Measurements from ENCODE around the gene DAND5.

DAND5 gene

DNA sequence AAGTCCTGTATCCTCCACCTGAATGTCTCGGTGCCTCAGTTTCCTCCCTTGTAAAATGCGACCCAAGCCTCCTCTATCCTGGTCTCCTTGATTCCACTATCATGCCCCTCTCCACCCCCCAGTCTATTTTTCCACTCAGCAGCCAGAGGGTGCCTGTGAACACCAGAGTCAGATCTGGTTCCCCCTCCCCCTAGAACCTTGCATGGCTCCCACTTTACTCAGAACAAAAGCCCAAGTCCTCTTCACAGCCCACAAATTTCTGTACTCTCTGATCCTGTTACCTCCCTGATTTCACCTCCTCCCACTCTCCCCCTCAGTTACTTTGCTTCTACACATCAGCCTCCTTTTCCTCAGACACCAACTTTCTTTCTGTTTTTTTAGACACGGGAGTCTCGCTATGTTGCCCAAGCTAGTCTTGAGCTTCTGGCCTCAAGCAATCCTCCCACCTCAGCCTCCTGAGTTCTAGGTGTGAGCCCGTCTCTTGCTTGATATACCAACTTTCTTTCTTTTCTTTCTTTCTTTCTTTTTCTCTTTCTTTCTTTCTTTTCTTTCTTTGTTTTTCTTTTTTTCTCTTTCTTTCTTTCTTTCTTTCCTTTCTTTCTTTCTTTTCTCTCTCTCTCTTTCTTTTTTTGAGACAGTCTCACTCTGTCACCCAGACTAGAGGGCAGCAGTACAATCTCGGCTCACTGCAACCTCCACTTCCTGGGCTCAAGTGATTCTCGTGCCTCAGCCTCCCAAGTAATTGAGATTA lies 869 bp downstream of the DAND5 start:
- no peaks in the 10 kb centered on the region for H3K27me3 ChIP-seq (ENCODE audit: insufficient read depth, low read length, poor library complexity, severe bottlenecking)
- no peak overlapping the region for H2AFZ ChIP-seq (ENCODE audit: low read length)
- TF ChIP-seq EZH2phosphoT487 (IDR thresholded peaks at IDR 0.05; ENCODE audit: borderline replicate concordance) = no peak
- TF ChIP-seq, protein P1, sequence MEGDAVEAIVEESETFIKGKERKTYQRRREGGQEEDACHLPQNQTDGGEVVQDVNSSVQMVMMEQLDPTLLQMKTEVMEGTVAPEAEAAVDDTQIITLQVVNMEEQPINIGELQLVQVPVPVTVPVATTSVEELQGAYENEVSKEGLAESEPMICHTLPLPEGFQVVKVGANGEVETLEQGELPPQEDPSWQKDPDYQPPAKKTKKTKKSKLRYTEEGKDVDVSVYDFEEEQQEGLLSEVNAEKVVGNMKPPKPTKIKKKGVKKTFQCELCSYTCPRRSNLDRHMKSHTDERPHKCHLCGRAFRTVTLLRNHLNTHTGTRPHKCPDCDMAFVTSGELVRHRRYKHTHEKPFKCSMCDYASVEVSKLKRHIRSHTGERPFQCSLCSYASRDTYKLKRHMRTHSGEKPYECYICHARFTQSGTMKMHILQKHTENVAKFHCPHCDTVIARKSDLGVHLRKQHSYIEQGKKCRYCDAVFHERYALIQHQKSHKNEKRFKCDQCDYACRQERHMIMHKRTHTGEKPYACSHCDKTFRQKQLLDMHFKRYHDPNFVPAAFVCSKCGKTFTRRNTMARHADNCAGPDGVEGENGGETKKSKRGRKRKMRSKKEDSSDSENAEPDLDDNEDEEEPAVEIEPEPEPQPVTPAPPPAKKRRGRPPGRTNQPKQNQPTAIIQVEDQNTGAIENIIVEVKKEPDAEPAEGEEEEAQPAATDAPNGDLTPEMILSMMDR (conservative IDR thresholded peaks at IDR 0.05; ENCODE audit: low read length) = no peak
- no peaks in the 10 kb centered on the region for H3K79me2 ChIP-seq (ENCODE audit: insufficient read depth, low read length)
- no peaks in the 10 kb centered on the region for H4K20me1 ChIP-seq (ENCODE audit: insufficient read depth, low read length, poor library complexity, severe bottlenecking)
- H3K4me2 ChIP-seq (ENCODE audit: low read depth, low read length, poor library complexity, severe bottlenecking) = no peak overlapping the region
- no peak overlapping the region for H3K4me3 ChIP-seq (ENCODE audit: low read length, poor library complexity, severe bottlenecking)
- no peaks in the 10 kb centered on the region for H3F3A ChIP-seq (ENCODE audit: low read depth)
- no peaks in the 10 kb centered on the region for H3K9me2 ChIP-seq (replicated peaks; ENCODE audit: low read depth, low read length)
- no peak overlapping the region for H3K9ac ChIP-seq (ENCODE audit: low read depth, low read length, poor library complexity, severe bottlenecking)
- H3K4me1 ChIP-seq (ENCODE audit: insufficient read depth, low read length, poor library complexity, severe bottlenecking) = peaks cover 6% of the 10 kb centered on the region
- no peaks in the 10 kb centered on the region for H3K9me3 ChIP-seq (ENCODE audit: insufficient read depth, low read depth, low read length)
- H3K36me3 ChIP-seq (ENCODE audit: insufficient read depth, low read length) = no peaks in the 10 kb centered on the region

DNA sequence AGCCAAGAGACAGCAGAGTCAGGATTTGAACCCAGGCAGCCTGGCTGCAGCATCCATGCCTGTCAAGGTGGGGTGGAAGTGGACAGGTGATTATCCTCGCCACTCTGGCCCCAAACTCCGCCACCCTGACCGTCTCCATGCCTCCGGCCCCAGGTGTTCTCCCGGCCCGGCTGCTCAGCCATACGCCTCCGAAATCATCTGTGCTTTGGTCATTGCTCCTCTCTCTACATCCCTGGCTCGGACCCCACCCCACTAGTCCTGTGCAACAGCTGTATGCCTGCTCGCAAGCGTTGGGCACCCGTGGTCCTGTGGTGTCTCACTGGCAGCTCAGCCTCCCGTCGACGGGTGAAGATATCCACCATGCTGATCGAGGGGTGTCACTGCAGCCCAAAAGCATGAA lies 3.9 kb downstream of the DAND5 start:
- Histone ChIP-seq H3K27me3 (ENCODE audit: insufficient read depth, low read length, poor library complexity, severe bottlenecking) (no peaks in the 10 kb centered on the region), H3K9ac (ENCODE audit: low read depth, low read length, poor library complexity, severe bottlenecking) (no peak overlapping the region), H4K20me1 (ENCODE audit: insufficient read depth, low read length, poor library complexity, severe bottlenecking) (no peaks in the 10 kb centered on the region), H3F3A (ENCODE audit: low read depth) (no peaks in the 10 kb centered on the region), H3K79me2 (ENCODE audit: insufficient read depth, low read length) (no peaks in the 10 kb centered on the region), H3K9me3 (ENCODE audit: insufficient read depth, low read depth, low read length) (no peaks in the 10 kb centered on the region), H2AFZ (ENCODE audit: low read length) (no peak overlapping the region), H3K36me3 (ENCODE audit: insufficient read depth, low read length) (no peaks in the 10 kb centered on the region), H3K4me3 (ENCODE audit: low read length, poor library complexity, severe bottlenecking) (no peak overlapping the region), H3K9me2 (replicated peaks; ENCODE audit: low read depth, low read length) (no peaks in the 10 kb centered on the region), H3K4me2 (ENCODE audit: low read depth, low read length, poor library complexity, severe bottlenecking) (no peak overlapping the region), H3K4me1 (ENCODE audit: insufficient read depth, low read length, poor library complexity, severe bottlenecking) (no peaks in the 10 kb centered on the region)
- TF ChIP-seq EZH2phosphoT487 (IDR thresholded peaks at IDR 0.05; ENCODE audit: borderline replicate concordance) = no peak
- TF ChIP-seq, protein P1 (conservative IDR thresholded peaks at IDR 0.05; ENCODE audit: low read length) = no peak

DNA sequence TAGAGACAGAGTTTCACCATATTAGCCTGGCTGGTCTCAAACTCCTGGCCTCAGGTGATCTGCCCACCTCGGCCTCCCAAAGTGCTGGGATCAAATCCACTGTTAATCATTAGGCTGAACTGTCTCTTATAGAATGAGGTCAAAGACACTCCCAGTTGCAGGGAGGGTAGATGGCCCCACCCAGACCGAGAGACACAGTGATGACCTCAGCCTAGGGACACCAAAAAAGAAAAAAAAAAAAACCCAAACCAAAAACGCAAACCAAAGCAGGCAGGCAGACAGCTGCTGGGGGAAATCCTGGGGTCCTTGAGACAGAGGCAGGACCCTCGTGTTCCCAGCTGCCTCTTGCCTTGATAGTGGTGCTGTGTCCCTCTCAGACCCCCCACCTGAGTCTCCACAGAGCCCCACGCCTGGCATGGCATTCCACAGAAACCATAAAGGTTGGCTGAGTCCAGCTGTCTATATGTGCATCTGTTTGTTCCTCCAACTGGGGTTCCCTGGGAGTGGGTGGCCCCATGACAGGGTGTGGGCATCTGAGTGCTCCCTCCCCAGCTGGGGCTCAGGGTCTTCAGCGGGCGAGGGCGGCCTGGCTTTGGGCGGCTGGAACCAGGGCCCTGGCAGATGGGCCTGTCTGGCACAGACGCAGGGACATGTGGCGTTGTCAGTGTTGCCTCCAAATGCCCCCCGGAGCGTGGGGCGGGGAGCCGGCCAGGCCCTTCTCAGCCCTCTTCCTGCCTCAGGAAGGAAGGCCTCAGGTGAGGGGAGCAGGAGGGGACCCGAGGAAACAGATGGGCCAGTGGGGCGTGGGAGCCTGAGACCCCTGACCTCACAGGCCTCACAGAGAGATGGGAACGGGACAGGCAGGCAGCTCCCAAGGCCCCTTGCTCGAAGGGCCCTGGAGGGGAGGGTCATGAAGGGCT lies 5.2 kb downstream of the DAND5 start:
- Histone ChIP-seq H4K20me1 (ENCODE audit: insufficient read depth, low read length, poor library complexity, severe bottlenecking) (no peaks in the 10 kb centered on the region), H3K4me2 (ENCODE audit: low read depth, low read length, poor library complexity, severe bottlenecking) (no peak overlapping the region), H3K9ac (ENCODE audit: low read depth, low read length, poor library complexity, severe bottlenecking) (no peak overlapping the region), H3K36me3 (ENCODE audit: insufficient read depth, low read length) (no peaks in the 10 kb centered on the region), H3K79me2 (ENCODE audit: insufficient read depth, low read length) (no peaks in the 10 kb centered on the region), H3K27me3 (ENCODE audit: insufficient read depth, low read length, poor library complexity, severe bottlenecking) (no peaks in the 10 kb centered on the region), H3K9me2 (replicated peaks; ENCODE audit: low read depth, low read length) (no peaks in the 10 kb centered on the region), H3F3A (ENCODE audit: low read depth) (no peaks in the 10 kb centered on the region), H3K9me3 (ENCODE audit: insufficient read depth, low read depth, low read length) (no peaks in the 10 kb centered on the region), H3K4me1 (ENCODE audit: insufficient read depth, low read length, poor library complexity, severe bottlenecking) (no peaks in the 10 kb centered on the region), H3K4me3 (ENCODE audit: low read length, poor library complexity, severe bottlenecking) (no peak overlapping the region), H2AFZ (ENCODE audit: low read length) (no peak overlapping the region)
- TF ChIP-seq, protein P1 (conservative IDR thresholded peaks at IDR 0.05; ENCODE audit: low read length) = no peak
- TF ChIP-seq EZH2phosphoT487 (IDR thresholded peaks at IDR 0.05; ENCODE audit: borderline replicate concordance) = no peak
